ENCODE data around the gene SPOP. TPM values are rescaled to one million over a fixed set of nuclear protein-coding genes. Genes with fewer than 3 reads are reported as not detected.

The SPOP gene
- total RNA-seq, 2 experiments from 2014 or later, result 52.2 to 57.8 TPM

- peak overlapping the region; percentile 90 for H3K4me3 Mint-ChIP-seq
- DNase-seq, result peak; percentile 37
- peak overlapping the region; percentile 93 for H3K27ac Mint-ChIP-seq
- CTCF ChIA-PET, result interaction anchor here (0.5 to 3.7 kb wide), 32 partner anchors 9 to 288 kb away, joined by 3 to 38 read pairs (median 6); partner anchors contain the start of genes FAM117A and KAT7
- peaks cover 54% of the 10 kb centered on the region for H3K36me3 Mint-ChIP-seq (ENCODE audit: low read depth)
- H3K27me3 Mint-ChIP-seq, result no peaks in the 10 kb centered on the region
- POLR2A ChIA-PET, result interaction anchor here (0.7 to 6.7 kb wide), 28 partner anchors 8 to 764 kb away, joined by 3 to 90 read pairs (median 5); partner anchors contain the start of genes FAM117A, KAT7, PHB1 and SNF8
- H3K4me1 Mint-ChIP-seq, result peaks cover 56% of the 10 kb centered on the region
- no peaks in the 10 kb centered on the region for H3K9me3 Mint-ChIP-seq
These were observed 30.8 kb upstream of the SPOP start for GRCh38 chr17:49708515-49709183.

GRCh38 chr17:49707608-49708514, 30.0 kb upstream of the SPOP start, which contains the start of gene SLC35B1:
Gene SLC35B1 (minus strand): TSS chr17:49707964. CDS start chr17:49707833, 131 bp downstream.
- Mint-ChIP-seq H3K9me3 (no peaks in the 10 kb centered on the region), H3K27ac (peak within 1 kb of the TSS; percentile 93), H3K36me3 (ENCODE audit: low read depth) (peaks cover 53% of the 10 kb centered on the region), H3K27me3 (no peaks in the 10 kb centered on the region), H3K4me1 (peaks cover 57% of the 10 kb centered on the region), H3K4me3 (peak within 1 kb of the TSS; percentile 90)
- CTCF ChIA-PET, result interaction anchor here (0.6 to 3.7 kb wide), 35 partner anchors 9 to 366 kb away, joined by 3 to 38 read pairs (median 6); partner anchors contain the start of genes FAM117A and KAT7
- POLR2A ChIA-PET, result interaction anchor here (0.6 to 6.7 kb wide), 34 partner anchors 9 to 763 kb away, joined by 3 to 90 read pairs (median 4); partner anchors contain the start of genes FAM117A, KAT7, PHB1 and SNF8
- peak; percentile 99 for DNase-seq

- H3K9me3 Mint-ChIP-seq, result no peaks in the 10 kb centered on the region
- H3K36me3 Mint-ChIP-seq (ENCODE audit: low read depth), result peaks cover 53% of the 10 kb centered on the region
- peak; percentile 34 for DNase-seq
- ChIA-PET POLR2A (interaction anchor here (0.6 to 6.7 kb wide), 20 partner anchors 10 to 300 kb away, joined by 3 to 90 read pairs (median 6); partner anchors contain the start of genes FAM117A and KAT7), CTCF (interaction anchor here (0.8 to 3.7 kb wide), 19 partner anchors 11 to 365 kb away, joined by 3 to 38 read pairs (median 6); partner anchors contain the start of genes FAM117A and KAT7)
- peak overlapping the region; percentile 93 for H3K27ac Mint-ChIP-seq
- peaks cover 57% of the 10 kb centered on the region for H3K4me1 Mint-ChIP-seq
- H3K27me3 Mint-ChIP-seq, result no peaks in the 10 kb centered on the region
- peak overlapping the region; percentile 90 for H3K4me3 Mint-ChIP-seq
These were observed 29.3 kb upstream of the SPOP start for GRCh38 chr17:49707246-49707607.

- Mint-ChIP-seq H3K4me1 (peaks cover 54% of the 10 kb centered on the region), H3K27ac (no peak overlapping the region), H3K27me3 (no peaks in the 10 kb centered on the region), H3K4me3 (no peak overlapping the region), H3K36me3 (ENCODE audit: low read depth) (peaks cover 53% of the 10 kb centered on the region), H3K9me3 (no peaks in the 10 kb centered on the region)
- ChIA-PET CTCF (interaction anchor here (1.2 to 3.0 kb wide), 3 partner anchors 10 to 135 kb away, joined by 3 to 20 read pairs (median 15); no protein-coding TSS in a partner anchor), POLR2A (interaction anchor here (0.9 to 6.7 kb wide), 2 partner anchors 11 to 83 kb away, joined by 3 to 82 read pairs; partner anchors contain the start of gene KAT7)
- DNase-seq, result no peak
These were observed 27.4 kb upstream of the SPOP start for GRCh38 chr17:49705254-49705653.

- no peaks in the 10 kb centered on the region for H3K9me3 Mint-ChIP-seq
- no peaks in the 10 kb centered on the region for H3K27me3 Mint-ChIP-seq
- H3K4me3 Mint-ChIP-seq, result no peak overlapping the region
- CTCF ChIA-PET, result interaction anchor here (0.8 to 3.0 kb wide), 8 partner anchors 8 to 295 kb away, joined by 3 to 20 read pairs (median 6); partner anchors contain the start of genes FAM117A and NXPH3
- H3K36me3 Mint-ChIP-seq (ENCODE audit: low read depth), result peaks cover 58% of the 10 kb centered on the region
- H3K27ac Mint-ChIP-seq, result peak overlapping the region; percentile 41
- DNase-seq, result peak; percentile 32
- H3K4me1 Mint-ChIP-seq, result peaks cover 43% of the 10 kb centered on the region
- POLR2A ChIA-PET, result interaction anchor here (0.7 to 1.3 kb wide), 3 partner anchors 85 to 114 kb away, joined by 3 to 5 read pairs (median 3); partner anchors contain the start of gene KAT7
These were observed 25.8 kb upstream of the SPOP start for GRCh38 chr17:49703557-49704277.

- Mint-ChIP-seq H3K27ac (no peak overlapping the region), H3K9me3 (no peaks in the 10 kb centered on the region), H3K4me1 (peaks cover 35% of the 10 kb centered on the region), H3K27me3 (no peaks in the 10 kb centered on the region), H3K36me3 (ENCODE audit: low read depth) (peaks cover 52% of the 10 kb centered on the region), H3K4me3 (no peak overlapping the region)
- ChIA-PET POLR2A (interaction anchor here (1.5 kb wide), 1 partner anchor 128 kb away, joined by 3 read pairs; no protein-coding TSS in a partner anchor), CTCF (interaction anchor here (0.6 to 2.5 kb wide), 5 partner anchors 125 to 864 kb away, joined by 3 to 14 read pairs (median 7); no protein-coding TSS in a partner anchor)
- DNase-seq, result no peak
These were observed 23.1 kb upstream of the SPOP start for GRCh38 chr17:49700960-49701359.

- Mint-ChIP-seq H3K9me3 (no peaks in the 10 kb centered on the region), H3K27me3 (no peaks in the 10 kb centered on the region), H3K36me3 (ENCODE audit: low read depth) (peaks cover 45% of the 10 kb centered on the region), H3K4me1 (peaks cover 35% of the 10 kb centered on the region), H3K4me3 (no peak overlapping the region), H3K27ac (no peak overlapping the region)
- DNase-seq, result no peak
- ChIA-PET POLR2A (interaction anchor here (1.0 to 5.7 kb wide), 3 partner anchors 9 to 127 kb away, joined by 3 to 42 read pairs (median 3); partner anchors contain the start of gene SLC35B1), CTCF (interaction anchor here (2.1 to 7.7 kb wide), 5 partner anchors 124 to 143 kb away, joined by 7 to 95 read pairs (median 8); partner anchors contain the start of gene NXPH3)
These were observed 22.2 kb upstream of the SPOP start for GRCh38 chr17:49699966-49700575.

GRCh38 chr17:49698005-49698404, 20.1 kb upstream of the SPOP start:
- H3K36me3 Mint-ChIP-seq (ENCODE audit: low read depth), result peaks cover 30% of the 10 kb centered on the region
- ChIA-PET CTCF (interaction anchor here (1.1 to 7.7 kb wide), 7 partner anchors 10 to 396 kb away, joined by 3 to 95 read pairs (median 8); partner anchors contain the start of genes NXPH3 and SLC35B1), POLR2A (interaction anchor here (0.7 to 5.7 kb wide), 4 partner anchors 11 to 128 kb away, joined by 3 to 42 read pairs (median 12); partner anchors contain the start of genes KAT7 and SLC35B1)
- no peak overlapping the region for H3K4me3 Mint-ChIP-seq
- no peak overlapping the region for H3K27ac Mint-ChIP-seq
- H3K4me1 Mint-ChIP-seq, result peaks cover 27% of the 10 kb centered on the region
- H3K27me3 Mint-ChIP-seq, result no peaks in the 10 kb centered on the region
- no peak for DNase-seq
- H3K9me3 Mint-ChIP-seq, result no peaks in the 10 kb centered on the region

GRCh38 chr17:49696233-49696761, 18.4 kb upstream of the SPOP start:
- peaks cover 23% of the 10 kb centered on the region for H3K36me3 Mint-ChIP-seq (ENCODE audit: low read depth)
- peak overlapping the region; percentile 1 for H3K4me3 Mint-ChIP-seq
- peak; percentile 76 for DNase-seq
- no peaks in the 10 kb centered on the region for H3K9me3 Mint-ChIP-seq
- POLR2A ChIA-PET, result interaction anchor here (0.6 to 5.7 kb wide), 11 partner anchors 9 to 308 kb away, joined by 3 to 42 read pairs (median 4); partner anchors contain the start of genes KAT7 and SLC35B1
- H3K27ac Mint-ChIP-seq, result peak overlapping the region; percentile 77
- CTCF ChIA-PET, result interaction anchor here (0.6 to 7.7 kb wide), 29 partner anchors 8 to 801 kb away, joined by 3 to 95 read pairs (median 4); partner anchors contain the start of genes NXPH3 and SLC35B1
- H3K4me1 Mint-ChIP-seq, result peaks cover 27% of the 10 kb centered on the region
- H3K27me3 Mint-ChIP-seq, result no peaks in the 10 kb centered on the region

- ChIA-PET POLR2A (interaction anchor here (0.9 to 5.7 kb wide), 10 partner anchors 12 to 308 kb away, joined by 3 to 42 read pairs (median 4); partner anchors contain the start of genes KAT7 and SLC35B1), CTCF (interaction anchor here (0.6 to 7.7 kb wide), 30 partner anchors 9 to 802 kb away, joined by 3 to 95 read pairs (median 4); partner anchors contain the start of genes NXPH3 and SLC35B1)
- no peaks in the 10 kb centered on the region for H3K9me3 Mint-ChIP-seq
- H3K27me3 Mint-ChIP-seq, result no peaks in the 10 kb centered on the region
- peaks cover 27% of the 10 kb centered on the region for H3K4me1 Mint-ChIP-seq
- H3K36me3 Mint-ChIP-seq (ENCODE audit: low read depth), result peaks cover 18% of the 10 kb centered on the region
- peak overlapping the region; percentile 1 for H3K4me3 Mint-ChIP-seq
- DNase-seq, result no peak
- peak overlapping the region; percentile 77 for H3K27ac Mint-ChIP-seq
These were observed 17.9 kb upstream of the SPOP start for GRCh38 chr17:49695698-49696232.
